ENCODE data around the gene MYRIP. TPM values are rescaled to one million over a fixed set of nuclear protein-coding genes. Genes with fewer than 3 reads are reported as not detected.

Gene MYRIP
- polyA plus RNA-seq, 1 experiment, result 0.06 TPM

DNA sequence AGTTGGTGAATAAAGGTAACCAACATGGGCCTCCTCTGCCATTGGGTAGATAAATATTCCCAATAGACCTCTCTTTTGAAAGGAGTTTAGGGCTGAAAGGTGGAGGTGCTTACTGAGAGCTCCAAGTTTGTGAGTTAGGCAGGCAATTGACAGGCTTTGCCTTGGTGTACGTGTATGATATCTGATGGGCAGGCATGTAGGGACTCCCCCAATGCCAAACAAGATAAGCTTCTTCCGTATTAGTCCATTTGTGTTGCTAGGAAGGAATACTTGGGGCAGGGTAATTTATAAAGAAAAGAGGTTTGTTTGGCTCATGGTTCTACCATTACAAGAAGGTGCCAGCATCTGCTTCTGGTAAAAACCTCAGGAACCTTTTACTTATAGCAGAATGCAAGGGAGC lies 339.4 kb downstream of the MYRIP start:
- POLR2A ChIA-PET, result no interaction called here
- TF ChIP-seq, protein P1, sequence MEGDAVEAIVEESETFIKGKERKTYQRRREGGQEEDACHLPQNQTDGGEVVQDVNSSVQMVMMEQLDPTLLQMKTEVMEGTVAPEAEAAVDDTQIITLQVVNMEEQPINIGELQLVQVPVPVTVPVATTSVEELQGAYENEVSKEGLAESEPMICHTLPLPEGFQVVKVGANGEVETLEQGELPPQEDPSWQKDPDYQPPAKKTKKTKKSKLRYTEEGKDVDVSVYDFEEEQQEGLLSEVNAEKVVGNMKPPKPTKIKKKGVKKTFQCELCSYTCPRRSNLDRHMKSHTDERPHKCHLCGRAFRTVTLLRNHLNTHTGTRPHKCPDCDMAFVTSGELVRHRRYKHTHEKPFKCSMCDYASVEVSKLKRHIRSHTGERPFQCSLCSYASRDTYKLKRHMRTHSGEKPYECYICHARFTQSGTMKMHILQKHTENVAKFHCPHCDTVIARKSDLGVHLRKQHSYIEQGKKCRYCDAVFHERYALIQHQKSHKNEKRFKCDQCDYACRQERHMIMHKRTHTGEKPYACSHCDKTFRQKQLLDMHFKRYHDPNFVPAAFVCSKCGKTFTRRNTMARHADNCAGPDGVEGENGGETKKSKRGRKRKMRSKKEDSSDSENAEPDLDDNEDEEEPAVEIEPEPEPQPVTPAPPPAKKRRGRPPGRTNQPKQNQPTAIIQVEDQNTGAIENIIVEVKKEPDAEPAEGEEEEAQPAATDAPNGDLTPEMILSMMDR (IDR thresholded peaks at IDR 0.05; ENCODE audit: insufficient read depth, low read depth, low read length), result no peak
- H3K4me3 ChIP-seq (ENCODE audit: low read depth, low read length), result no peak overlapping the region
- H3K36me3 ChIP-seq (ENCODE audit: control insufficient read depth, insufficient read depth, low read length), result no peaks in the 10 kb centered on the region
- CTCF ChIA-PET, result no interaction called here
- H3K27me3 ChIP-seq (ENCODE audit: control insufficient read depth, insufficient read depth, low read length), result no peaks in the 10 kb centered on the region
- no peak for DNase-seq (ENCODE audit: low read depth)

DNA sequence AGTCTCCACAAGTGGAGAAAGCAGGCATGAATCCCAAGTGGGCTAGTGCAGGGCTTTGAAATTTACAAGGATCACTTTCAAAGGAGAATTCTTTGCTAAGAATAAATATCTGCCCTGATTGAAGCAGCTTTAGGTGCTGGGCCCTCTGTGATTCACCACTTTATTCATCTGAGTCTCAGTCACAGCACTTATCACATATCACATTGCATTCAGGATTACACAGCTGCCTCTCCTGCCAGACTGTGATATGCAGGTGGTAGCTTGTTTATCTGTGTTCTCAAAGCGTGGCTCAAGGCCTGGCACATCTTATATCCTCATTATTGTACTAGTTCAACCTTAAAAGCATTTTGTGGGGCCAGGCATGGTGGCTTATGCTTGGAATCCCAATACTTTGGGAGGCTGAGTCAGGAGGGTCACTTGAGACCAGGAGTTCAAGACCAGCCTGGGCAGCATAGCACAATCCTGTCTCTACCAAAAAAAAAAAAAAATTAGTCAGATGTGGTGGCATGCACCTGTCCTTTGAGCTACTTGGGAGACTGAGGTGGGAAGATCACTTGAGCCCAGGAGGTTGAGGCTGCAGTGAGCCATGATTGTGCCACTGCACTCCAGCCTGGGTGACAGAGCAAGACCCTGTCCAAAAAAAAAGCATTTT lies 343.2 kb downstream of the MYRIP start:
- DNase-seq (ENCODE audit: low read depth), result no peak
- TF ChIP-seq, protein P1 (IDR thresholded peaks at IDR 0.05; ENCODE audit: insufficient read depth, low read depth, low read length), result no peak
- no peaks in the 10 kb centered on the region for H3K27me3 ChIP-seq (ENCODE audit: control insufficient read depth, insufficient read depth, low read length)
- H3K4me3 ChIP-seq (ENCODE audit: low read depth, low read length), result no peak overlapping the region
- H3K36me3 ChIP-seq (ENCODE audit: control insufficient read depth, insufficient read depth, low read length), result no peaks in the 10 kb centered on the region
- POLR2A ChIA-PET, result no interaction called here
- CTCF ChIA-PET, result interaction anchor here (1.1 kb wide), 1 partner anchor 26 kb away, joined by 4 read pairs; no protein-coding TSS in a partner anchor

DNA sequence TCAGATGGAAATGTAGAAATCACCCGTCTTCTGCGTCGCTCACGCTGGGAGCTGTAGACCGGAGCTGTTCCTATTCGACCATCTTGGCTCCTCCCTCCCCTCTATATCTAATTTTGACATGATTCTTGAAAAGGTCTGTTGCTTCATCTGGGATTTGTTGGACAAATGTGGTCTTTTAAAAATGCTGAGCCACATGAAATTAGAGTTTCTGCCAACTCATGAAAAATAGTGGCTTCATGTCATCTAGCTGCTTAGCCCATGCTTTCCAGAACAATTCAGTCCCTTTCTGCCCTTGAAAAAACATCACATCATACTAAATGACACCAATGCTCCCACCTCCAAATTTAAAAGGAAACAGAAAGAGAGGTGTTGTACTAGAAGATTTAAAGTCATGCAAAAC lies 351.5 kb downstream of the MYRIP start:
- Histone ChIP-seq H3K27me3 (ENCODE audit: control insufficient read depth, insufficient read depth, low read length) (no peaks in the 10 kb centered on the region), H3K4me3 (ENCODE audit: low read depth, low read length) (no peak overlapping the region), H3K36me3 (ENCODE audit: control insufficient read depth, insufficient read depth, low read length) (no peaks in the 10 kb centered on the region)
- ChIA-PET CTCF (no interaction called here), POLR2A (no interaction called here)
- TF ChIP-seq, protein P1 (IDR thresholded peaks at IDR 0.05; ENCODE audit: insufficient read depth, low read depth, low read length), result no peak
- no peak for DNase-seq (ENCODE audit: low read depth)

DNA sequence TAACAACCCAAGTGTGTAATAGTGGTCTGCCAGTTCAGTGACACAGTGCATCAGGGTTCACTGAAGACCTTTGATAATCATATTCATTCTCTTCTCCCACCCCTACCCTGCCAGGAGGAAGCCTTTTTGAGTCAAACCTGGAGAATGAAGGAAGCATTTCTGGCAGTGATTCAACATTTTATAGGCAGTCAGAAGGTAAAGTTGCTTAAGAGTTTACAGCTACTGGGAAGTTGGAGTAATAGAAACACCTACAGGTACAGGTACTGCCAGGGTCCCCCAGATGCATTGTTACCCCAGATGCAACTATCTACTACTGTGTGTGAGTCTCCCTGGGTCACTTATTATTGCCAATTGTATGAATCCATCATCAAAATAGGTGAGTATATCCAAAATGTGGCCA lies 353.2 kb downstream of the MYRIP start:
- Histone ChIP-seq H3K27me3 (ENCODE audit: control insufficient read depth, insufficient read depth, low read length) (no peaks in the 10 kb centered on the region), H3K4me3 (ENCODE audit: low read depth, low read length) (no peak overlapping the region), H3K36me3 (ENCODE audit: control insufficient read depth, insufficient read depth, low read length) (no peaks in the 10 kb centered on the region)
- ChIA-PET POLR2A (interaction anchor here (0.6 kb wide), 1 partner anchor 19 kb away, joined by 3 read pairs; no protein-coding TSS in a partner anchor), CTCF (no interaction called here)
- TF ChIP-seq, protein P1 (IDR thresholded peaks at IDR 0.05; ENCODE audit: insufficient read depth, low read depth, low read length), result no peak
- DNase-seq (ENCODE audit: low read depth), result no peak

DNA sequence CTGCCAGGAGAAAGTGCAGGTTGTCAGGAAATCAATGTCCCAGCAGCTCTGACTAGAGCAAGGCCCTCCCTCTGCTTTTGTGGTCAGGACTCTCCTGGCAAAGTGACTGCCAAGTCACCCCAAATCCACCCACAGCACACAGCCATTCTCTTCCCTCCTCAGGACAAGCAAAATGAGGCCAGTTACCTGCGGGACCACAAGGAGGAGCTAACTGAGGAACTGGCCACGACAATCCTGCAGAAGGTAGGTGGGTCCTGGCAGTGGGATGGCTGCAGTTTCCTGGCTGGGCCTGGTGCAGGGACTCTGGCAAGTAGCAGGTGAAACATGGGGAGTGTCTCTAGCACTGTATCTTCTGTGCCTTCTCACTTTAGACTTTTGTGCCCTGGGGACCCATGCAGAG lies 357.6 kb downstream of the MYRIP start:
- ChIA-PET CTCF (interaction anchor here (1.9 kb wide), 1 partner anchor 12 kb away, joined by 6 read pairs; no protein-coding TSS in a partner anchor), POLR2A (no interaction called here)
- Histone ChIP-seq H3K36me3 (ENCODE audit: control insufficient read depth, insufficient read depth, low read length) (no peaks in the 10 kb centered on the region), H3K4me3 (ENCODE audit: low read depth, low read length) (no peak overlapping the region), H3K27me3 (ENCODE audit: control insufficient read depth, insufficient read depth, low read length) (no peaks in the 10 kb centered on the region)
- TF ChIP-seq, protein P1 (IDR thresholded peaks at IDR 0.05; ENCODE audit: insufficient read depth, low read depth, low read length), result no peak
- no peak for DNase-seq (ENCODE audit: low read depth)

Measured in BJ (cell line).